PC-3 (cell line): ENCODE data around the gene C1orf53. TPM values are rescaled to one million over a fixed set of nuclear protein-coding genes. Genes with fewer than 3 reads are reported as not detected.

Source experiments
- ATAC-seq: fragments of 200-7000 bp; cut with Tn5 transposase; 2 replicates; pipeline ENCODE4 v1.9.1; 2020; ENCODE audit warnings: mild to moderate bottlenecking, moderate library complexity
- BruUV-seq: library from RNA; stranded (reverse); fragments of 400-500 nt; replicated peaks from 2 replicates; lab custom pipeline; 2021; lab: Mats Ljungman, UMichigan
- CTCF ChIA-PET: fragments of 300-600 bp; sonication (Branson Sonifier 250); formaldehyde crosslinking; loops from one replicate; lab custom pipeline; 2022; ENCODE audit warnings: antibody characterized with exemption; lab: Charles Lee
- POLR2A ChIA-PET: fragments of 300-600 bp; sonication (Branson Sonifier 250); formaldehyde crosslinking; loops from one replicate; lab custom pipeline; 2022; ENCODE audit warnings: antibody characterized with exemption; ENCODE audit not compliant: unreplicated experiment; lab: Charles Lee
- DNase-seq: peaks from one replicate; pipeline ENCODE4 v3.0.0-alpha.2; 2015
- H2AFZ ChIP-seq: fragments of 300-600 bp; sonication (generic); 2 replicates; pipeline ENCODE4 v1.6.0; 2016; ENCODE audit warnings: antibody characterized with exemption, low read length
- H3F3A ChIP-seq: fragments of 300-600 bp; sonication (generic); one replicate; pipeline ENCODE4 v1.6.0; 2017; ENCODE audit warnings: antibody characterized with exemption, low read length, control low read depth, mild to moderate bottlenecking; ENCODE audit not compliant: unreplicated experiment
- H3K27ac ChIP-seq: fragments of 300-600 bp; sonication (generic); 2 replicates; pipeline ENCODE4 v1.5.1; 2016; ENCODE audit warnings: mild to moderate bottlenecking, low read length
- H3K27me3 ChIP-seq: fragments of 300-600 bp; sonication (generic); 2 replicates; pipeline ENCODE4 v1.6.1; 2016; ENCODE audit warnings: low read length, mixed read lengths
- H3K36me3 ChIP-seq: fragments of 300-600 bp; sonication (generic); 2 replicates; pipeline ENCODE4 v1.6.1; 2016; ENCODE audit warnings: low read depth, mixed run types, low read length, mixed read lengths
- H3K4me1 ChIP-seq: fragments of 300-600 bp; sonication (generic); 2 replicates; pipeline ENCODE4 v1.5.1; 2016; ENCODE audit warnings: low read length; ENCODE audit not compliant: insufficient read depth
- H3K4me2 ChIP-seq: fragments of 300-600 bp; sonication (generic); 2 replicates; pipeline ENCODE4 v1.6.0; 2016; ENCODE audit warnings: low read length
- H3K4me3 ChIP-seq: fragments of 300-600 bp; sonication (generic); 2 replicates; pipeline ENCODE4 v1.5.1; 2016; ENCODE audit warnings: mild to moderate bottlenecking, low read length, mixed read lengths
- H3K79me2 ChIP-seq: fragments of 300-600 bp; sonication (generic); 2 replicates; pipeline ENCODE4 v1.6.1; 2017; ENCODE audit warnings: low read length, mixed read lengths
- H3K9ac ChIP-seq: fragments of 300-600 bp; sonication (generic); 2 replicates; pipeline ENCODE4 v1.6.0; 2016; ENCODE audit warnings: mild to moderate bottlenecking, low read length
- H3K9me2 ChIP-seq: fragments of 300-600 bp; sonication (generic); replicated peaks from 2 replicates; pipeline ENCODE4 v1.6.1; 2016; ENCODE audit warnings: mixed run types, low read length, mixed read lengths
- H3K9me3 ChIP-seq: fragments of 300-600 bp; sonication (generic); 2 replicates; pipeline ENCODE4 v1.6.1; 2016; ENCODE audit warnings: low read length, mixed read lengths
- H4K20me1 ChIP-seq: fragments of 300-600 bp; sonication (generic); 2 replicates; pipeline ENCODE4 v1.6.1; 2016; ENCODE audit warnings: low read length, mixed read lengths
- EZH2 ChIP-seq: fragments of 300-600 bp; sonication (generic); IDR thresholded peaks from one replicate; pipeline ENCODE4 v1.6.1; 2017; ENCODE audit warnings: antibody characterized with exemption, mild to moderate bottlenecking, low read length; ENCODE audit not compliant: unreplicated experiment
- EZH2phosphoT487 ChIP-seq: fragments of 300-600 bp; sonication (generic); IDR thresholded peaks from 2 replicates; pipeline ENCODE4 v1.6.1; 2018; ENCODE audit warnings: mild to moderate bottlenecking, antibody characterized with exemption, low read length, borderline replicate concordance
- intact Hi-C: fragments of 100-400 bp; cut with micrococcal nuclease; formaldehyde crosslinking; loops from 2 replicates; pipeline ENCODE4 v1.9.0; 2023
- total RNA-seq: library from RNA; depleted of rRNA; stranded (reverse); fragments of >200 nt; gene quantifications from 2 replicates; pipeline ENCODE4 v1.2.3, GENCODE V29; 2014
- TF ChIP-seq, protein P1 (sequence below): fragments of 300-600 bp; sonication (generic); conservative IDR thresholded peaks from 2 replicates; pipeline ENCODE4 v1.5.1; 2017; ENCODE audit warnings: antibody characterized with exemption, low read depth, mild to moderate bottlenecking, low read length

Gene C1orf53
- total RNA-seq, 1 experiment from 2014 or later: 10.4 TPM

DNA sequence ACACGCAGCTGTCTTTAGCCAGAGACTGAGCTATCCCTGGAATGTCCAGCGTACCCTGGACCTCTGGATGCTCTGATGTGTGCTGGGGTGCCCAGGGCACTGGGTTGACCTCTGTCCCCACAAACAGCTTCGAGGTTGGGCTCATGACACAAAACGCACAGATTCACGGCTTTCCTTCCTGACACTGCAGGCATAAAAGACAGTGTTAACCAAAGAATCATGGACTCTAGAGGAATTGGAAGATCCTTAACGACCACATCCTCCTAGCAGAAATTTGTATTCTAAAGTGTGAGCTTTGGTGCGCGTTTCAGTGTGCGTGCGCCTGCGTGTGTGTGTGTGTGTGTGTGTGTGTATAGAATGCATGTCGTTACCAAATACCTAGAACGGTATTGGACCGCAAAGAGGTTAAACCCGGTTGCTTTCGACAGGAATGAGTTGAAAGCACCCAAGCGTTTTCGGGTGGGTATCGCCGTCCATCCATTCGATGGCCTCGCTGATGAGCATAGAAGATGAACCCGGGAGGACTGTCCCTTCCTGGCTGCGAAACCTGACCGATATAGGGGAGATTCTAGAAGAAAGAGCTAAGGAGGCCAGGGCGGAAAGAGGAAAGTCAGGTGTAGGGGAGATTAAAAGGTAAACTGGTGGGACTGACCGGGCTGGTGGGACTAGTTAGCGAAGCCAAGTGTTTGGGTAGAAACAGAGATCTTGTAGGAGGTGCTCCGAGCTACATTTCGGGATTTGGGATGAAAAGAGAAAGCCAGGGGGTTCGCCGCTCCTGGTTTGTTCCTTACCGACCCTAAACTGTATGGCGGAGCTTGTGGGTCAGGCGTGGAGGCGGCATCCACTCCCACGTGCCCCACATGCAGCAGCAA lies 7.9 kb downstream of the C1orf53 start:
- Histone ChIP-seq H3K27ac (no peak overlapping the region), H3F3A (no peaks in the 10 kb centered on the region), H2AFZ (no peak overlapping the region), H3K4me2 (no peak overlapping the region), H3K9me2 (no peaks in the 10 kb centered on the region), H3K9ac (no peak overlapping the region), H3K27me3 (no peaks in the 10 kb centered on the region), H3K4me3 (no peak overlapping the region), H4K20me1 (no peaks in the 10 kb centered on the region), H3K36me3 (no peaks in the 10 kb centered on the region), H3K9me3 (no peaks in the 10 kb centered on the region), H3K4me1 (peaks cover 4% of the 10 kb centered on the region; the same call in 1 of the 2 replicates), H3K79me2 (no peaks in the 10 kb centered on the region)
- ATAC-seq (no peak), DNase-seq (no peak)
- CTCF ChIA-PET: no interaction called here
- TF ChIP-seq EZH2: no peak
- TF ChIP-seq EZH2phosphoT487: no peak
- TF ChIP-seq, protein P1, sequence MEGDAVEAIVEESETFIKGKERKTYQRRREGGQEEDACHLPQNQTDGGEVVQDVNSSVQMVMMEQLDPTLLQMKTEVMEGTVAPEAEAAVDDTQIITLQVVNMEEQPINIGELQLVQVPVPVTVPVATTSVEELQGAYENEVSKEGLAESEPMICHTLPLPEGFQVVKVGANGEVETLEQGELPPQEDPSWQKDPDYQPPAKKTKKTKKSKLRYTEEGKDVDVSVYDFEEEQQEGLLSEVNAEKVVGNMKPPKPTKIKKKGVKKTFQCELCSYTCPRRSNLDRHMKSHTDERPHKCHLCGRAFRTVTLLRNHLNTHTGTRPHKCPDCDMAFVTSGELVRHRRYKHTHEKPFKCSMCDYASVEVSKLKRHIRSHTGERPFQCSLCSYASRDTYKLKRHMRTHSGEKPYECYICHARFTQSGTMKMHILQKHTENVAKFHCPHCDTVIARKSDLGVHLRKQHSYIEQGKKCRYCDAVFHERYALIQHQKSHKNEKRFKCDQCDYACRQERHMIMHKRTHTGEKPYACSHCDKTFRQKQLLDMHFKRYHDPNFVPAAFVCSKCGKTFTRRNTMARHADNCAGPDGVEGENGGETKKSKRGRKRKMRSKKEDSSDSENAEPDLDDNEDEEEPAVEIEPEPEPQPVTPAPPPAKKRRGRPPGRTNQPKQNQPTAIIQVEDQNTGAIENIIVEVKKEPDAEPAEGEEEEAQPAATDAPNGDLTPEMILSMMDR: no peak
- intact Hi-C loops: loop anchor here (10.0 kb wide), 1 partner anchor 774 kb away; no protein-coding TSS in a partner anchor
- POLR2A ChIA-PET: no interaction called here
- no TSS peak for BruUV-seq

DNA sequence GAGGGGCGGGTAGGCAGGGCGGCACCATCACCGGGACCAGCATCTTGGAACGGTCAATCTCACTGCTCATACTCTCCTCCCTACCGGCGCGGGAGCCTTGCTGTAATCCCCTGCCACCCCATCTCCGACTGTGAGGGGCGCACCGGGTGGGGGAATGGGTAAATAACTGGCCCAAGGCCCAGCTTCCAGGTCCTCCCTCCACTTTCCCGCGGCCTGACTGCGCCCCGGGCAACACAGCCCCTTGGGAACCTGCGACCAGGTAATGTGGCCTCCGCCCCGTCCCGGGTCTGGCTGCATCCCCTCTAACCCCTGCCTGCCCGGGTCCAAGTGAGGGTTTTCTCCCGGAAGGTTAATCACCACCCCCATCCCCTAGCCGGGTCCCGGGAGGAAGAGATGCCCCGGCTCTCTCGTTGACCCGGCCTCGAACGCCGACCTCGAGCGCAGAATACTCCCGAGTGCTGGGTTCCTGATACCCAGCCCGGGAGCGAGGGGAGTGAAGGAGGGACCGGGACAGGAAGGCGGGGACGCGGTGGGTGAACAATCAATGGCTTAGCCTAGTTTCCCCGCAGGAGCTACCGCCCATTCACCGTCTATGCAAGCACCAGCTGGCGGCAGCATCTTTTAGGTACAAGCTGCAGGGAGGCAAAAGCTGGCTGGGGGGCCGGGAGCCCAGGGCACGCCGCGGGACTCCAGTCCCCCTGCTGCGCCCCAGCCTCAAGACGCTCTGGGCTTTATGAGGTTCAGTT lies 8.9 kb downstream of the C1orf53 start:
- CTCF ChIA-PET: interaction anchor here (0.5 kb wide), 1 partner anchor 8 kb away, joined by 3 read pairs; no protein-coding TSS in a partner anchor
- TF ChIP-seq EZH2 (no peak), EZH2phosphoT487 (no peak)
- TF ChIP-seq, protein P1: no peak
- POLR2A ChIA-PET: no interaction called here
- ATAC-seq (no peak), DNase-seq (no peak)
- H3K9me2 ChIP-seq: no peaks in the 10 kb centered on the region
- H3K4me1 ChIP-seq: peaks cover 4% of the 10 kb centered on the region; the same call in 1 of the 2 replicates
- no peaks in the 10 kb centered on the region for H3K9me3 ChIP-seq
- no peaks in the 10 kb centered on the region for H3F3A ChIP-seq
- no TSS peak for BruUV-seq
- H3K27ac ChIP-seq: no peak overlapping the region
- intact Hi-C loops: loop anchor here (10.0 kb wide), 1 partner anchor 774 kb away; no protein-coding TSS in a partner anchor
- H2AFZ ChIP-seq: no peak overlapping the region
- no peak overlapping the region for H3K4me3 ChIP-seq
- no peaks in the 10 kb centered on the region for H3K27me3 ChIP-seq
- no peaks in the 10 kb centered on the region for H3K79me2 ChIP-seq
- H3K4me2 ChIP-seq: no peak overlapping the region
- H4K20me1 ChIP-seq: no peaks in the 10 kb centered on the region
- H3K9ac ChIP-seq: no peak overlapping the region
- H3K36me3 ChIP-seq: no peaks in the 10 kb centered on the region
